ENCODE results near the gene ITPRIP. TPM values are rescaled to one million over a fixed set of nuclear protein-coding genes. Genes with fewer than 3 reads are reported as not detected.

ITPRIP gene
- total RNA-seq, 4 donors from 2014 or later: 28.0 to 44.2 (median 29.4) TPM

GRCh38 chr10:104268405-104268712 is 69.9 kb downstream of the ITPRIP start:
- Histone ChIP-seq H3K4me1 (peaks cover 10 to 12% of the 10 kb centered on the region in 2 donors), H3K4me3 (replicated peaks in 1 of 3) (peak overlapping the region; percentile 43 to 85 (median 71)), H3K36me3 (peaks cover 13 to 27% of the 10 kb centered on the region in 2 donors), H3K27me3 (no peaks in the 10 kb centered on the region), H3K9me3 (no peaks in the 10 kb centered on the region), H3K27ac (peak overlapping the region; percentile 35 to 64 (median 52))
- TF ChIP-seq, protein P1, sequence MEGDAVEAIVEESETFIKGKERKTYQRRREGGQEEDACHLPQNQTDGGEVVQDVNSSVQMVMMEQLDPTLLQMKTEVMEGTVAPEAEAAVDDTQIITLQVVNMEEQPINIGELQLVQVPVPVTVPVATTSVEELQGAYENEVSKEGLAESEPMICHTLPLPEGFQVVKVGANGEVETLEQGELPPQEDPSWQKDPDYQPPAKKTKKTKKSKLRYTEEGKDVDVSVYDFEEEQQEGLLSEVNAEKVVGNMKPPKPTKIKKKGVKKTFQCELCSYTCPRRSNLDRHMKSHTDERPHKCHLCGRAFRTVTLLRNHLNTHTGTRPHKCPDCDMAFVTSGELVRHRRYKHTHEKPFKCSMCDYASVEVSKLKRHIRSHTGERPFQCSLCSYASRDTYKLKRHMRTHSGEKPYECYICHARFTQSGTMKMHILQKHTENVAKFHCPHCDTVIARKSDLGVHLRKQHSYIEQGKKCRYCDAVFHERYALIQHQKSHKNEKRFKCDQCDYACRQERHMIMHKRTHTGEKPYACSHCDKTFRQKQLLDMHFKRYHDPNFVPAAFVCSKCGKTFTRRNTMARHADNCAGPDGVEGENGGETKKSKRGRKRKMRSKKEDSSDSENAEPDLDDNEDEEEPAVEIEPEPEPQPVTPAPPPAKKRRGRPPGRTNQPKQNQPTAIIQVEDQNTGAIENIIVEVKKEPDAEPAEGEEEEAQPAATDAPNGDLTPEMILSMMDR (IDR thresholded peaks at IDR 0.05): no peak
- no peak for TF ChIP-seq POLR2A (IDR thresholded peaks at IDR 0.05)
- 7 to 9% methylated on average over 10 of the region's 10 CpGs for WGBS, 2 donors
- intact Hi-C loops (cut with DNase I): no loop called here
- DNase-seq: no peak

GRCh38 chr10:104267721-104268404 is 70.4 kb downstream of the ITPRIP start:
- no peaks in the 10 kb centered on the region for H3K27me3 ChIP-seq
- peak overlapping the region in 1 of 3 donors; percentile 52 for H3K27ac ChIP-seq
- TF ChIP-seq, protein P1 (IDR thresholded peaks at IDR 0.05): no peak
- TF ChIP-seq POLR2A (IDR thresholded peaks at IDR 0.05): no peak
- 91 to 95% methylated on average over 14 of the region's 14 CpGs for WGBS, 2 donors
- H3K36me3 ChIP-seq: peaks cover 13 to 32% of the 10 kb centered on the region in 2 donors
- H3K4me1 ChIP-seq: peaks cover 10 to 12% of the 10 kb centered on the region in 2 donors
- intact Hi-C loops (cut with DNase I): no loop called here
- no peak for DNase-seq
- peak overlapping the region in 1 of 3 donors; percentile 71 for H3K4me3 ChIP-seq (replicated peaks in 1 of 3)
- H3K9me3 ChIP-seq: no peaks in the 10 kb centered on the region

- TF ChIP-seq, protein P1 (IDR thresholded peaks at IDR 0.05): no peak
- no peak for TF ChIP-seq POLR2A (IDR thresholded peaks at IDR 0.05)
- WGBS, 2 donors: 94% methylated on average over 5 of the region's 5 CpGs
- H3K36me3 ChIP-seq: peaks cover 24 to 46% of the 10 kb centered on the region in 2 donors
Observed at GRCh38 chr10:104264783-104265182, 73.5 kb downstream of the ITPRIP start.

DNA sequence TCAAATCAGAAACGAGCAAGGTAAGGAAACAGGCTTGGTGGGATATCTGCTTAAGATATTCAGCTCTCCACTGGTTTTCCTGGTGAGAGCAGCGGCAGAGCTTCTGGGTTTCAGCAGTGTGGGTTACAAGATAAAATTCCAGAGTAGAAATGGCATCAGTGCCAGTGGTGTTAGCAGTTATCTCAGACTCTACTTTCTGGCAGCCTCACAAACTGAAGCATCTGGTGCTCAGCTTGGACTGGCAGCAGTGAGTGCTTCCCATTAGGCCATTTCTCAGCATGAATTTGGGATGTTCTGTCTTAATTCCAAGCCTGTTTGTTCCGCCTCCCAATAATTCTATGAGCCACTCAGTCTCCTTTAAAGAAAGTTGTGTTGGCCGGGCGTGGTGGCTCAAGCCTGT is 76.2 kb downstream of the ITPRIP start:
- DNase-seq: no peak
- TF ChIP-seq, protein P1 (IDR thresholded peaks at IDR 0.05): no peak
- TF ChIP-seq POLR2A (IDR thresholded peaks at IDR 0.05): no peak
- H3K27ac ChIP-seq: no peak overlapping the region
- H3K27me3 ChIP-seq: no peaks in the 10 kb centered on the region
- H3K4me3 ChIP-seq (replicated peaks in 1 of 3): no peak overlapping the region
- peaks cover 18 to 41% of the 10 kb centered on the region in 2 donors for H3K4me1 ChIP-seq
- no peaks in the 10 kb centered on the region for H3K9me3 ChIP-seq
- intact Hi-C loops (cut with DNase I): no loop called here
- H3K36me3 ChIP-seq: peaks cover 26 to 40% of the 10 kb centered on the region in 2 donors
- 88 to 97% methylated on average over 5 of the region's 5 CpGs for WGBS, 2 donors

More at GRCh38 chr10:104264783-104265182, 73.5 kb downstream of the ITPRIP start:
- H3K9me3 ChIP-seq: no peaks in the 10 kb centered on the region
- H3K27ac ChIP-seq: no peak overlapping the region
- no peak overlapping the region for H3K4me3 ChIP-seq (replicated peaks in 1 of 3)
- intact Hi-C loops (cut with DNase I): no loop called here
- DNase-seq: no peak
- peaks cover 22 to 24% of the 10 kb centered on the region in 2 donors for H3K4me1 ChIP-seq
- H3K27me3 ChIP-seq: no peaks in the 10 kb centered on the region

DNA sequence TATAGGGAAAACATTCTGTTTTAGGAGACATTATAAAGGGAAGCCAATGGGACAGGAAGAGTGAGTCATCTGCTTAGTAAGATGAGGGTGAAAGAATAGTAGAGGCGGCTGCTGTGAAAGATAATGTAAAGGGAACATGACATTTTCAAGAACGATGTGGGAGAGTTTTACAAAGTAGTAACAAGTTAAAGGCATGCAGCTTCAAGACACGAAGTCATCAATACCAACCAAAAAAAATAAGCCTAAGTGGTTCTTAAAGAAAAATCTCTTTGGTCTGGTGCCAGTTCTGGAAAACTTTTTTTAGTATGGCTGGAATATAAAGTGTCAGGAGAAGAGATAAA is 77.5 kb downstream of the ITPRIP start:
- no peak for TF ChIP-seq POLR2A (IDR thresholded peaks at IDR 0.05)
- TF ChIP-seq, protein P1 (IDR thresholded peaks at IDR 0.05): no peak
- no peak for DNase-seq
- H3K4me1 ChIP-seq: peaks cover 25 to 51% of the 10 kb centered on the region in 2 donors
- peak overlapping the region; percentile 68 to 74 (median 71) for H3K27ac ChIP-seq
- 50 to 53% methylated on average over 3 of the region's 3 CpGs for WGBS, 2 donors
- intact Hi-C loops (cut with DNase I): no loop called here
- no peaks in the 10 kb centered on the region for H3K9me3 ChIP-seq
- H3K4me3 ChIP-seq (replicated peaks in 1 of 3): no peak overlapping the region
- peaks cover 17 to 26% of the 10 kb centered on the region in 2 donors for H3K36me3 ChIP-seq
- no peaks in the 10 kb centered on the region for H3K27me3 ChIP-seq
